ENCODE measurements around the gene OR6B1. TPM values are rescaled to one million over a fixed set of nuclear protein-coding genes. Genes with fewer than 3 reads are reported as not detected.

Gene OR6B1
- total and polyA plus RNA-seq, 2 donors (not counting 3 experiments of a cell fraction or from before 2014, with no cell fraction given): not detected

DNA sequence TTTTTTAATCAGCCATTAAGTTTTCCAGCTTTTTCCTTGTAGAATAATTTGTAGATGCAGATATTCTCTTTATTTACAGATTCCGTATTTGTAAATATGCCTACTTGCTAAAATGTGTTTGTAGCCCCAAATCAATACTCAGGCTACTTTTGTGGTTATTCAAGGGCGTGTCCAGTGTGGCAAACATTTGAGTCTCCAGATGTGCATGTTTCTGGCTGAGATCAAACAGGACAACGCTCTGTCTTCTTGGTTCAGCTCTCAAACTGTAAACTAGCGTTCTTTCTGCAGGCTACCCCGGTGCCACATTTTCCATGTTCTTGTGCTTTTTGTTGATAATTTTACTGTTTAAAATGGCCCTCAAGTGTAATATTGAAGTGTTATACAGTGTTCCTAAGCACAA, 32.4 kb downstream of the OR6B1 start:
- ChIA-PET CTCF (interaction anchor here (2.0 kb wide), 2 partner anchors 131 to 295 kb away, joined by 7 to 8 read pairs; partner anchors contain the start of gene TCAF1), POLR2A (no interaction called here)
- H3K4me1 ChIP-seq (ENCODE audit: control insufficient read depth, extremely low read depth, insufficient read depth, low read length): peaks cover 7% of the 10 kb centered on the region
- H3K79me2 ChIP-seq (ENCODE audit: control insufficient read depth, insufficient read depth, low read length): no peaks in the 10 kb centered on the region
- no peak overlapping the region for H3K4me2 ChIP-seq (ENCODE audit: insufficient read depth, low read length)
- no peak overlapping the region for H3K4me3 ChIP-seq (replicated peaks in 1 of 3; ENCODE audit: insufficient read depth in 1 of 3, low read depth in 1 of 3, low read length in 3 of 3)
- dilution Hi-C loops (cut with MboI; ENCODE audit: extremely low pct_ligation_motif_present, low sequenced_read_pairs): no loop called here
- no peaks in the 10 kb centered on the region for H3K36me3 ChIP-seq (ENCODE audit: control insufficient read depth in 2 of 2, extremely low read depth in 1 of 2, insufficient read depth in 2 of 2, low read length in 2 of 2)
- H3K27ac ChIP-seq (ENCODE audit: insufficient read depth, low read depth, low read length): no peak overlapping the region
- no peak for FAIRE-seq
- no TSS peak for BruUV-seq (replicated peaks)
- no peak overlapping the region for H3K9ac ChIP-seq (replicated peaks; ENCODE audit: extremely low read depth, insufficient read depth, low read length)
- H4K20me1 ChIP-seq (replicated peaks; ENCODE audit: control insufficient read depth, extremely low read depth, insufficient read depth, low read length): no peaks in the 10 kb centered on the region
- no peak for DNase-seq (ENCODE audit: low read depth, low spot score)
- H3K9me3 ChIP-seq (replicated peaks; ENCODE audit: control insufficient read depth, insufficient read depth, low read length): no peaks in the 10 kb centered on the region
- no peaks in the 10 kb centered on the region for H3K27me3 ChIP-seq (ENCODE audit: control insufficient read depth in 2 of 2, insufficient read depth in 2 of 2, low read length in 2 of 2)
- TF ChIP-seq POLR2A (IDR thresholded peaks at IDR 0.05; ENCODE audit: low read depth, low read length): no peak
- TF ChIP-seq, protein P1, sequence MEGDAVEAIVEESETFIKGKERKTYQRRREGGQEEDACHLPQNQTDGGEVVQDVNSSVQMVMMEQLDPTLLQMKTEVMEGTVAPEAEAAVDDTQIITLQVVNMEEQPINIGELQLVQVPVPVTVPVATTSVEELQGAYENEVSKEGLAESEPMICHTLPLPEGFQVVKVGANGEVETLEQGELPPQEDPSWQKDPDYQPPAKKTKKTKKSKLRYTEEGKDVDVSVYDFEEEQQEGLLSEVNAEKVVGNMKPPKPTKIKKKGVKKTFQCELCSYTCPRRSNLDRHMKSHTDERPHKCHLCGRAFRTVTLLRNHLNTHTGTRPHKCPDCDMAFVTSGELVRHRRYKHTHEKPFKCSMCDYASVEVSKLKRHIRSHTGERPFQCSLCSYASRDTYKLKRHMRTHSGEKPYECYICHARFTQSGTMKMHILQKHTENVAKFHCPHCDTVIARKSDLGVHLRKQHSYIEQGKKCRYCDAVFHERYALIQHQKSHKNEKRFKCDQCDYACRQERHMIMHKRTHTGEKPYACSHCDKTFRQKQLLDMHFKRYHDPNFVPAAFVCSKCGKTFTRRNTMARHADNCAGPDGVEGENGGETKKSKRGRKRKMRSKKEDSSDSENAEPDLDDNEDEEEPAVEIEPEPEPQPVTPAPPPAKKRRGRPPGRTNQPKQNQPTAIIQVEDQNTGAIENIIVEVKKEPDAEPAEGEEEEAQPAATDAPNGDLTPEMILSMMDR (IDR thresholded peaks at IDR 0.05; ENCODE audit: extremely low read depth in 1 of 2, insufficient read depth in 1 of 2, low read depth in 1 of 2, low read length in 2 of 2): no peak
- TF ChIP-seq, protein P2, sequence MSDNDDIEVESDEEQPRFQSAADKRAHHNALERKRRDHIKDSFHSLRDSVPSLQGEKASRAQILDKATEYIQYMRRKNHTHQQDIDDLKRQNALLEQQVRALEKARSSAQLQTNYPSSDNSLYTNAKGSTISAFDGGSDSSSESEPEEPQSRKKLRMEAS (IDR thresholded peaks at IDR 0.05; ENCODE audit: insufficient read depth, insufficient read length): no peak
- no peak for TF ChIP-seq MYC (IDR thresholded peaks at IDR 0.05; ENCODE audit: low read depth, low read length)
- no peak for TF ChIP-seq GATA2 (IDR thresholded peaks at IDR 0.05; ENCODE audit: insufficient read depth, insufficient read length, low read depth, low read length)
- no peak for TF ChIP-seq POLR2AphosphoS5 (IDR thresholded peaks at IDR 0.05; ENCODE audit: insufficient read depth, low read depth, low read length)
- no peak for TF ChIP-seq FOS (IDR thresholded peaks at IDR 0.05; ENCODE audit: borderline replicate concordance, insufficient read depth, low read length)
- TF ChIP-seq EZH2 (IDR thresholded peaks at IDR 0.05; ENCODE audit: borderline replicate concordance, low read depth, low read length, severe bottlenecking): no peak
- no peak for TF ChIP-seq JUN (IDR thresholded peaks at IDR 0.05; ENCODE audit: borderline replicate concordance, insufficient read depth, insufficient read length, low read depth)
- no peaks in the 10 kb centered on the region for H3K9me1 ChIP-seq (replicated peaks; ENCODE audit: control insufficient read depth, extremely low read depth, insufficient read depth, low read length)
- H2AFZ ChIP-seq (ENCODE audit: low read depth, low read length): no peak overlapping the region
- intact Hi-C loops (cut with micrococcal nuclease): no loop called here
